K562 (cell line): ENCODE data around the gene ALPK1. TPM values are rescaled to one million over a fixed set of nuclear protein-coding genes. Genes with fewer than 3 reads are reported as not detected.

Experiments
- ATAC-seq: fragments of 200-7000 bp; cut with Tn5 transposase; 3 replicates; pipeline ENCODE4 v1.9.1; 2020; ENCODE audit warnings: moderate library complexity
- BruUV-seq: library from RNA; stranded (reverse); fragments of 400-500 nt; replicated peaks from 2 replicates; lab custom pipeline; 2021; lab: Mats Ljungman, UMichigan
- CTCF ChIA-PET: fragments of 300-600 bp; formaldehyde crosslinking; extraction: SDS; loops from one replicate; lab custom pipeline; 2021; ENCODE audit warnings: low intra/inter-chr PET ratio; lab: Yijun Ruan, JAX
- POLR2A ChIA-PET: fragments of 300-600, 350-650 bp; sonication (Branson Sonifier 250); formaldehyde crosslinking; extraction: SDS; loops from one replicate; lab custom pipeline; 2021; ENCODE audit warnings: antibody characterized with exemption, inconsistent platforms; lab: Yijun Ruan, JAX
- DNase-seq, 4 experiments: peaks; one replicate each; pipeline versions ENCODE4 v3.0.0 to v3.0.0-alpha.2; 2011 to 2018; ENCODE audit warnings: low spot score in 3 of 4, mixed read lengths in 3 of 4; ENCODE audit errors: extremely low read depth in 1 of 4
- FAIRE-seq: peaks from 2 replicates; lab custom pipeline; 2011; peaks lifted over from hg19 to GRCh38; lab: Jason Lieb, UNC
- H2AFZ ChIP-seq: 2 replicates; pipeline ENCODE4 v1.6.0; 2011; ENCODE audit warnings: low read depth, low read length, control low read depth, inconsistent platforms
- H3K27ac ChIP-seq: fragments of 200-600 bp; 3 replicates; pipeline ENCODE4 v1.8.0; 2011; ENCODE audit warnings: low read depth, mild to moderate bottlenecking, control low read depth, inconsistent platforms, low read length, moderate library complexity, mixed read lengths; ENCODE audit errors: extremely low read depth
- H3K27me3 ChIP-seq, 2 experiments: fragments of 300-600 bp in 1 of 2; 2 replicates in 1 of 2; 3 replicates in 1 of 2; pipeline versions ENCODE4 v1.6.0 to v1.8.0; 2011; ENCODE audit warnings: inconsistent platforms in 2 of 2, low read length in 2 of 2, mild to moderate bottlenecking in 1 of 2, mixed read lengths in 1 of 2, moderate library complexity in 1 of 2; ENCODE audit not compliant: control insufficient read depth in 2 of 2, insufficient read depth in 2 of 2
- H3K36me3 ChIP-seq: fragments of 300-600 bp; 3 replicates; pipeline ENCODE4 v1.8.0; 2011; ENCODE audit warnings: mild to moderate bottlenecking, low read length, inconsistent platforms; ENCODE audit not compliant: control insufficient read depth, insufficient read depth
- H3K4me1 ChIP-seq, 2 experiments: fragments of 200-600 bp in 1 of 2; replicated peaks in 1 of 2; 2 replicates in 1 of 2; 3 replicates in 1 of 2; pipeline versions ENCODE4 v1.5.1 to v1.8.0; 2011; ENCODE audit warnings: inconsistent platforms in 2 of 2, low read length in 2 of 2, mild to moderate bottlenecking in 1 of 2, mixed read lengths in 1 of 2, moderate library complexity in 1 of 2; ENCODE audit not compliant: control insufficient read depth in 2 of 2, insufficient read depth in 2 of 2
- H3K4me2 ChIP-seq: 2 replicates; pipeline ENCODE4 v1.6.1; 2011; ENCODE audit warnings: low read length, control low read depth, inconsistent platforms, mixed read lengths; ENCODE audit not compliant: insufficient read depth
- H3K4me3 ChIP-seq: fragments of 200-600 bp; sonication (generic), shearing (Covaris generic); 2 replicates; pipeline ENCODE4 v1.5.1; 2016; ENCODE audit warnings: control low read depth, inconsistent platforms
- H3K79me2 ChIP-seq: fragments of 200-600 bp; 3 replicates; pipeline ENCODE4 v1.8.0; 2011; ENCODE audit warnings: low read length, inconsistent platforms; ENCODE audit not compliant: control insufficient read depth, insufficient read depth
- H3K9ac ChIP-seq, 2 experiments: 2 replicates each; pipeline versions ENCODE4 v1.6.0 to v1.6.1; 2011; ENCODE audit warnings: low read depth in 2 of 2, low read length in 2 of 2, control low read depth in 1 of 2, inconsistent platforms in 1 of 2, mild to moderate bottlenecking in 1 of 2, mixed read lengths in 1 of 2; ENCODE audit not compliant: insufficient read depth in 1 of 2
- H3K9me1 ChIP-seq: one replicate; pipeline ENCODE4 v1.6.0; 2011; ENCODE audit warnings: inconsistent platforms, mild to moderate bottlenecking, low read length, moderate library complexity; ENCODE audit not compliant: control insufficient read depth, insufficient read depth
- H3K9me3 ChIP-seq: replicated peaks from 2 replicates; pipeline ENCODE4 v1.5.1; 2011; ENCODE audit warnings: low read depth, low read length, inconsistent platforms; ENCODE audit not compliant: control insufficient read depth, insufficient read depth
- H4K20me1 ChIP-seq: replicated peaks from 2 replicates; pipeline ENCODE4 v1.6.1; 2011; ENCODE audit warnings: low read length, inconsistent platforms, mixed read lengths; ENCODE audit not compliant: control insufficient read depth, insufficient read depth
- ESRRA ChIP-seq: fragments of 450-650 bp; IDR thresholded peaks from 2 replicates; pipeline ENCODE4 v1.6.1; 2014; ENCODE audit warnings: low read depth, mild to moderate bottlenecking, moderate library complexity, borderline replicate concordance
- KDM5B ChIP-seq: fragments of 200-600 bp; sonication (generic); IDR thresholded peaks from 2 replicates; pipeline ENCODE4 v1.6.1; 2012; ENCODE audit warnings: low read depth, mild to moderate bottlenecking, moderate library complexity, low read length, control low read depth, inconsistent platforms; ENCODE audit not compliant: insufficient replicate concordance
- NCOA6 ChIP-seq: fragments of 450-650 bp; IDR thresholded peaks from 2 replicates; pipeline ENCODE4 v1.6.1; 2017; ENCODE audit warnings: mild to moderate bottlenecking
- PHB ChIP-seq: fragments of 250-450 bp; sonication (Bioruptor Pico); IDR thresholded peaks from 2 replicates; pipeline ENCODE4 v1.5.0; 2021
- THRA ChIP-seq: fragments of 450-650 bp; IDR thresholded peaks from 2 replicates; pipeline ENCODE4 v1.6.1; 2017; ENCODE audit warnings: mild to moderate bottlenecking, moderate library complexity
- ZNF174 ChIP-seq: fragments of 250-450 bp; sonication (Bioruptor Pico); IDR thresholded peaks from 2 replicates; pipeline ENCODE4 v1.4.0; 2020; ENCODE audit warnings: mild to moderate bottlenecking
- ZNF79 ChIP-seq: fragments of 250-450 bp; sonication (Bioruptor Pico); IDR thresholded peaks from 2 replicates; pipeline ENCODE4 v1.4.0; 2020; ENCODE audit warnings: low read depth, mild to moderate bottlenecking, moderate library complexity
- WGBS: fragments of 100-300 bp; shearing (Covaris generic); methylation state at CpG from one replicate; pipeline ENCODE4 v1.1.6; 2016; ENCODE audit warnings: low coverage, mixed read lengths; ENCODE audit not compliant: insufficient coverage; ENCODE audit errors: missing lambda C conversion rate; 5-methylcytosine and 5-hydroxymethylcytosine counted together
- in situ Hi-C: fragments of 300-500 bp; cut with MboI; formaldehyde crosslinking; loops from 4 replicates; pipeline ENCODE4 v1.15.0; 2018; ENCODE audit warnings: inconsistent platforms, mixed read lengths
- intact Hi-C: fragments of 100-400 bp; cut with micrococcal nuclease; formaldehyde crosslinking; loops from 2 replicates; pipeline ENCODE4 v1.14.2; 2022
- polyA plus RNA-seq, 8 experiments: library from polyadenylated mRNA; depleted of rRNA in 4 of 8; stranded (reverse) in 5 of 8; unstranded in 3 of 8; fragments of >200 nt; fragmentation: Nextera tagmentation in 2 of 8; fragmentation: Illumina TruSeq in 1 of 8; extraction: Ambion mirVana in 2 of 8; extraction: Trizol in 1 of 8; gene quantifications; 2 replicates each; pipeline versions ENCODE4 v1.2.1 to v1.2.3, GENCODE V29; 2011 to 2014; ENCODE audit warnings: inconsistent platforms in 1 of 8, missing spikeins in 1 of 8
- total RNA-seq, 7 experiments: library from RNA; depleted of rRNA in 6 of 7; stranded (reverse); fragments of >200 nt in 6 of 7; fragmentation: Illumina TruSeq in 2 of 7; extraction: Trizol in 2 of 7; gene quantifications; 2 replicates each; pipeline versions ENCODE4 v1.2.1 to v1.2.3, GENCODE V29; 2011 to 2021; ENCODE audit warnings: low replicate concordance in 1 of 7
- TF ChIP-seq, protein P1 (sequence below): sonication (generic); formaldehyde crosslinking; IDR thresholded peaks from 2 replicates; pipeline ENCODE4 v1.8.1; 2023; ENCODE audit warnings: mild to moderate bottlenecking, missing genetic modification reagents

The ALPK1 gene
- total and polyA plus RNA-seq, 9 of the 15 experiments (the other 6 are each of a cell fraction or from before 2014, with no cell fraction given) = 2.3 to 6.9 (median 4.6) TPM

- Histone ChIP-seq H4K20me1 (no peaks in the 10 kb centered on the region), H3K36me3 (no peaks in the 10 kb centered on the region), H3K27me3 (no peaks in the 10 kb centered on the region), H3K9ac (no peak overlapping the region), H3K4me2 (no peak overlapping the region), H2AFZ (no peak overlapping the region), H3K27ac (no peak overlapping the region), H3K9me3 (no peaks in the 10 kb centered on the region)
- intact Hi-C loops = loop anchor here (10.0 kb wide), 1 partner anchor 228 kb away; no protein-coding TSS in a partner anchor
- CTCF ChIA-PET = no interaction called here
- POLR2A ChIA-PET = interaction anchor here (0.5 kb wide), 1 partner anchor 192 kb away, joined by 5 read pairs; no protein-coding TSS in a partner anchor
- no TSS peak for BruUV-seq
- 51% methylated on average over 3 of the region's 3 CpGs for WGBS
- no peak for FAIRE-seq
- TF ChIP-seq, protein P1, sequence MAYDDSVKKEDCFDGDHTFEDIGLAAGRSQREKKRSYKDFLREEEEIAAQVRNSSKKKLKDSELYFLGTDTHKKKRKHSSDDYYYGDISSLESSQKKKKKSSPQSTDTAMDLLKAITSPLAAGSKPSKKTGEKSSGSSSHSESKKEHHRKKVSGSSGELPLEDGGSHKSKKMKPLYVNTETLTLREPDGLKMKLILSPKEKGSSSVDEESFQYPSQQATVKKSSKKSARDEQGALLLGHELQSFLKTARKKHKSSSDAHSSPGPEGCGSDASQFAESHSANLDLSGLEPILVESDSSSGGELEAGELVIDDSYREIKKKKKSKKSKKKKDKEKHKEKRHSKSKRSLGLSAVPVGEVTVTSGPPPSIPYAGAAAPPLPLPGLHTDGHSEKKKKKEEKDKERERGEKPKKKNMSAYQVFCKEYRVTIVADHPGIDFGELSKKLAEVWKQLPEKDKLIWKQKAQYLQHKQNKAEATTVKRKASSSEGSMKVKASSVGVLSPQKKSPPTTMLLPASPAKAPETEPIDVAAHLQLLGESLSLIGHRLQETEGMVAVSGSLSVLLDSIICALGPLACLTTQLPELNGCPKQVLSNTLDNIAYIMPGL = no peak
- no peak for TF ChIP-seq THRA
- TF ChIP-seq ZNF79 (CRISPR knock-in tag) = no peak
- no peak for TF ChIP-seq PHB
- no peak for TF ChIP-seq ESRRA
- TF ChIP-seq NCOA6 = no peak
- TF ChIP-seq ZNF174 (CRISPR knock-in tag) = no peak
- no peak for TF ChIP-seq KDM5B
- TF ChIP-seq, all 486 proteins: peak for 0
- no peak overlapping the region for H3K4me3 ChIP-seq
- no peaks in the 10 kb centered on the region for H3K9me1 ChIP-seq
- in situ Hi-C loops = no loop called here
- ATAC-seq = no peak; the same call in 2 of the 3 replicates
- no peaks in the 10 kb centered on the region for H3K4me1 ChIP-seq
- no peak for DNase-seq
- H3K79me2 ChIP-seq = no peaks in the 10 kb centered on the region
Observed at GRCh38 chr4:112322866-112323265, 25.7 kb downstream of the ALPK1 start.
